Measurements from ENCODE around the gene NBPF3. TPM values are rescaled to one million over a fixed set of nuclear protein-coding genes. Genes with fewer than 3 reads are reported as not detected.
"Not testable (repeated sequence)": the region's sequence is repeated elsewhere in the genome, so short reads cannot be mapped to it uniquely, and the experiment has no call there.

Gene NBPF3
- total RNA-seq, 2 experiments from 2014 or later = 1.0 TPM; not detected in 1

- TF ChIP-seq, protein P1, sequence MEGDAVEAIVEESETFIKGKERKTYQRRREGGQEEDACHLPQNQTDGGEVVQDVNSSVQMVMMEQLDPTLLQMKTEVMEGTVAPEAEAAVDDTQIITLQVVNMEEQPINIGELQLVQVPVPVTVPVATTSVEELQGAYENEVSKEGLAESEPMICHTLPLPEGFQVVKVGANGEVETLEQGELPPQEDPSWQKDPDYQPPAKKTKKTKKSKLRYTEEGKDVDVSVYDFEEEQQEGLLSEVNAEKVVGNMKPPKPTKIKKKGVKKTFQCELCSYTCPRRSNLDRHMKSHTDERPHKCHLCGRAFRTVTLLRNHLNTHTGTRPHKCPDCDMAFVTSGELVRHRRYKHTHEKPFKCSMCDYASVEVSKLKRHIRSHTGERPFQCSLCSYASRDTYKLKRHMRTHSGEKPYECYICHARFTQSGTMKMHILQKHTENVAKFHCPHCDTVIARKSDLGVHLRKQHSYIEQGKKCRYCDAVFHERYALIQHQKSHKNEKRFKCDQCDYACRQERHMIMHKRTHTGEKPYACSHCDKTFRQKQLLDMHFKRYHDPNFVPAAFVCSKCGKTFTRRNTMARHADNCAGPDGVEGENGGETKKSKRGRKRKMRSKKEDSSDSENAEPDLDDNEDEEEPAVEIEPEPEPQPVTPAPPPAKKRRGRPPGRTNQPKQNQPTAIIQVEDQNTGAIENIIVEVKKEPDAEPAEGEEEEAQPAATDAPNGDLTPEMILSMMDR (conservative IDR thresholded peaks at IDR 0.05; ENCODE audit: low read length) = no peak
- no TSS peak for BruUV-seq (replicated peaks)
- ChIA-PET POLR2A (interaction anchor here (0.7 to 1.9 kb wide), 4 partner anchors 15 to 1519 kb away, joined by 3 to 6 read pairs (median 4); no protein-coding TSS in a partner anchor), CTCF (ENCODE audit: unreplicated experiment) (interaction anchor here (0.9 to 1.0 kb wide), 2 partner anchors 15 to 27 kb away, joined by 3 to 4 read pairs; no protein-coding TSS in a partner anchor)
- Histone ChIP-seq H3K4me3 (ENCODE audit: low read depth, low read length, poor library complexity, severe bottlenecking) (peak overlapping the region; percentile 51), H3K9me2 (ENCODE audit: insufficient read depth, low read length) (no peaks in the 10 kb centered on the region), H3K36me3 (ENCODE audit: insufficient read depth, low read length) (no peaks in the 10 kb centered on the region), H3K79me2 (ENCODE audit: insufficient read depth, low read depth, low read length) (no peaks in the 10 kb centered on the region), H2AFZ (ENCODE audit: low read length) (no peak overlapping the region; the same call in 1 of the 2 replicates), H3K9me3 (ENCODE audit: low read length) (no peaks in the 10 kb centered on the region), H3K4me2 (ENCODE audit: low read length) (peak overlapping the region; percentile 86), H4K20me1 (ENCODE audit: insufficient read depth, low read length) (no peaks in the 10 kb centered on the region), H3K27ac (ENCODE audit: low read depth, low read length, poor library complexity, severe bottlenecking) (peak overlapping the region; percentile 72), H3K4me1 (ENCODE audit: insufficient read depth, low read length, poor library complexity, severe bottlenecking) (peaks cover 85% of the 10 kb centered on the region)
- intact Hi-C loops (cut with micrococcal nuclease; ENCODE audit: unreplicated experiment) = no loop called here
- peak; percentile 77 for DNase-seq (ENCODE audit: low spot score)
These were observed 77.9 kb downstream of the NBPF3 start for GRCh38 chr1:21517660-21518480.

GRCh38 chr1:21518774-21519455 is 79.0 kb downstream of the NBPF3 start:
- no peaks in the 10 kb centered on the region for H3K9me3 ChIP-seq (ENCODE audit: low read length)
- no peaks in the 10 kb centered on the region for H4K20me1 ChIP-seq (ENCODE audit: insufficient read depth, low read length)
- H3K36me3 ChIP-seq (ENCODE audit: insufficient read depth, low read length) = no peaks in the 10 kb centered on the region
- H3K4me2 ChIP-seq (ENCODE audit: low read length) = peak overlapping the region; percentile 86
- H3K27ac ChIP-seq (ENCODE audit: low read depth, low read length, poor library complexity, severe bottlenecking) = peak overlapping the region; percentile 72
- TF ChIP-seq, protein P1 (conservative IDR thresholded peaks at IDR 0.05; ENCODE audit: low read length) = no peak
- TF ChIP-seq EZH2phosphoT487 (IDR thresholded peaks at IDR 0.05; ENCODE audit: borderline replicate concordance, low read depth, low read length) = no peak
- DNase-seq (ENCODE audit: low spot score) = peak; percentile 84
- ChIA-PET POLR2A (interaction anchor here (0.9 to 1.9 kb wide), 2 partner anchors 14 to 226 kb away, joined by 3 to 6 read pairs; no protein-coding TSS in a partner anchor), CTCF (ENCODE audit: unreplicated experiment) (interaction anchor here (0.9 to 1.0 kb wide), 2 partner anchors 14 to 28 kb away, joined by 3 to 4 read pairs; no protein-coding TSS in a partner anchor)
- peaks cover 83% of the 10 kb centered on the region for H3K4me1 ChIP-seq (ENCODE audit: insufficient read depth, low read length, poor library complexity, severe bottlenecking)
- BruUV-seq (replicated peaks) = no TSS peak
- H3K9me2 ChIP-seq (ENCODE audit: insufficient read depth, low read length) = no peaks in the 10 kb centered on the region
- peak overlapping the region; percentile 46 for H2AFZ ChIP-seq (ENCODE audit: low read length)
- H3K79me2 ChIP-seq (ENCODE audit: insufficient read depth, low read depth, low read length) = no peaks in the 10 kb centered on the region
- H3K4me3 ChIP-seq (ENCODE audit: low read depth, low read length, poor library complexity, severe bottlenecking) = peak overlapping the region; percentile 51
- intact Hi-C loops (cut with micrococcal nuclease; ENCODE audit: unreplicated experiment) = no loop called here

DNA sequence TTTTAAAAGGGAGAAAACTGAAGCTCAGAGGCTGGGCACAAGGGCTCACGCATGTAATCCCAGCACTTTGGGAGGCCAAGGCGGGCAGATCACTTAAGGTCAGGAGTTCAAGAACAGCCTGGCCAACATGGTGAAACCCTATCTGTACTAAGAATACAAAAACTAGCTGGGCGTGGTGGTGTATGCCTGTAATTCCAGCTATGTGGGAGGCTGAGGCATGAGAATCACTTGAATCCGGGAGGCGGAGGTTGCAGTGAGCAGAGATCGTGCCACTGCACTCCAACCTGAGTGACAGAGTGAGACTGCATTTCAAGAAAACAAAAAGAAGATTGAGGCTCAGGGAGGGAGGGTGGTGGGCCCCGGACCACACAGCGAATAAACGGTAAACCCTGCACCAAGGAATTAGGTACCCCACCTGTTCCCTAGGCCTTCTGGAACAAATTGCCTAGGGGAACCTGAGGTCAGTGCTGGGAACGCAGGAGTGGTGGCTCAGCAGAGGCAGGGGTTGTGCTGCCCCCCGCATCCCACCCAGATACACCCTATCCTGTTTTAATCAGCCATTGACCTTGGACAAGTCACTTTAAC is 79.6 kb downstream of the NBPF3 start:
- H3K27ac ChIP-seq (ENCODE audit: low read depth, low read length, poor library complexity, severe bottlenecking) = peak overlapping the region; percentile 72
- intact Hi-C loops (cut with micrococcal nuclease; ENCODE audit: unreplicated experiment); H3K36me3 ChIP-seq (ENCODE audit: insufficient read depth, low read length); H3K79me2 ChIP-seq (ENCODE audit: insufficient read depth, low read depth, low read length); H4K20me1 ChIP-seq (ENCODE audit: insufficient read depth, low read length); CTCF ChIA-PET (ENCODE audit: unreplicated experiment); BruUV-seq (replicated peaks); DNase-seq (ENCODE audit: low spot score); H3K9me2 ChIP-seq (ENCODE audit: insufficient read depth, low read length); H3K9me3 ChIP-seq (ENCODE audit: low read length): not testable (repeated sequence)
- POLR2A ChIA-PET = interaction anchor here (0.7 to 1.9 kb wide), 2 partner anchors 13 to 581 kb away, joined by 3 to 6 read pairs; no protein-coding TSS in a partner anchor
- peak overlapping the region; percentile 46; the same call in 1 of the 2 replicates for H2AFZ ChIP-seq (ENCODE audit: low read length)
- peak overlapping the region; percentile 51 for H3K4me3 ChIP-seq (ENCODE audit: low read depth, low read length, poor library complexity, severe bottlenecking)
- peak overlapping the region; percentile 86 for H3K4me2 ChIP-seq (ENCODE audit: low read length)
- peaks cover 78% of the 10 kb centered on the region for H3K4me1 ChIP-seq (ENCODE audit: insufficient read depth, low read length, poor library complexity, severe bottlenecking)

All from OCI-LY7 (cell line).